Mononuclear cell (primary cell): ENCODE data around the gene ABTB1. TPM values are rescaled to one million over a fixed set of nuclear protein-coding genes. Genes with fewer than 3 reads are reported as not detected.
"Not testable (repeated sequence)": the region's sequence is repeated elsewhere in the genome, so short reads cannot be mapped to it uniquely, and the experiment has no call there.

Experiments
- H3K27me3 ChIP-seq: 2 replicates; pipeline ENCODE4 v1.6.0; 2011; ENCODE audit warnings: low read length, control low read depth; ENCODE audit not compliant: insufficient read depth
- H3K4me1 ChIP-seq: 2 replicates; pipeline ENCODE4 v1.5.1; 2011; ENCODE audit warnings: mild to moderate bottlenecking, low read length, control low read depth; ENCODE audit not compliant: insufficient read depth
- H3K4me3 ChIP-seq: 2 replicates; pipeline ENCODE4 v1.5.1; 2011; ENCODE audit warnings: mild to moderate bottlenecking, low read length, moderate library complexity
- H3K9me3 ChIP-seq: 2 replicates; pipeline ENCODE4 v1.5.1; 2011; ENCODE audit warnings: low read depth, mild to moderate bottlenecking, control low read depth, low read length
- total RNA-seq: library from RNA; depleted of rRNA; stranded (reverse); fragments of >200 nt; gene quantifications from one replicate; pipeline ENCODE4 v1.2.3, GENCODE V29; 2012

Gene ABTB1
- total RNA-seq, 1 donor = 27.3 TPM

DNA sequence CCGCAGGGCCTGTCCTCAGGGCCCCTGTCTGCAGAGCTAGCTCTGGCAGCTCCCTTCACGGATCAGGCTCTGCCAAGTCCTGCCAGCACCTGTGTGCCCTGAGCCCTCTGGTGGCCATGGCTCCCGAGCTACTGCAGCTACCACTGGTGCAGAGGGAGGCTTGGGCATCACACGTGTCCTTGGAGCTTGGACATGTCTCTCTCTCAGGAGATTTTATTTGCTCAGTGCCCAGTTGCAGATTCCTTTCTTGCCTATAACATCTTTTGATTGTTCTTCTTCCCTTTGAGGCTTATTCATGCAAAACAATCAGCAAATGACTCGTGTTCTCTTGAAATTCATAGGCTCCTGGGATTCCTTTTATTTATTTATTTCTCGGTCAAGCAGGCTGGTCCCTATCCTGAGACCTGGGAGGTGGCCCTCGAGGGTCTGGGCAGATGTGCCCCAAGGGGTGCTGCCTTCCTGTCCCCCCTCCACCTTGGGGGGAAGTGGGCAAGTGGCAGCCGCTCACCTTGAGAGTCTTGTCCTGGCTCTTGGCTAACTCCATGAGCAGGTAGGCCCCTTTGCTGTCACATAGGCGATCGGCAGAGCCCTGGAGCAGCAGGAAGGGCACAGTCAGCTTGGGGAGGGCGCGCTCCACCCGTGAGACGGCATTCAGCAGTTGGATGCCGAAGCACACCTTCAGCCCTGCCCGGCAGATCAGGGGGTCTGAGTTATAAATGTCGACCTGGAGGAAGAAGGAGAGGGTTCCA is 21.9 kb downstream of the ABTB1 start:
- peaks cover 11% of the 10 kb centered on the region for H3K4me1 ChIP-seq
- H3K27me3 ChIP-seq = no peaks in the 10 kb centered on the region
- no peak overlapping the region for H3K4me3 ChIP-seq
- no peaks in the 10 kb centered on the region for H3K9me3 ChIP-seq

DNA sequence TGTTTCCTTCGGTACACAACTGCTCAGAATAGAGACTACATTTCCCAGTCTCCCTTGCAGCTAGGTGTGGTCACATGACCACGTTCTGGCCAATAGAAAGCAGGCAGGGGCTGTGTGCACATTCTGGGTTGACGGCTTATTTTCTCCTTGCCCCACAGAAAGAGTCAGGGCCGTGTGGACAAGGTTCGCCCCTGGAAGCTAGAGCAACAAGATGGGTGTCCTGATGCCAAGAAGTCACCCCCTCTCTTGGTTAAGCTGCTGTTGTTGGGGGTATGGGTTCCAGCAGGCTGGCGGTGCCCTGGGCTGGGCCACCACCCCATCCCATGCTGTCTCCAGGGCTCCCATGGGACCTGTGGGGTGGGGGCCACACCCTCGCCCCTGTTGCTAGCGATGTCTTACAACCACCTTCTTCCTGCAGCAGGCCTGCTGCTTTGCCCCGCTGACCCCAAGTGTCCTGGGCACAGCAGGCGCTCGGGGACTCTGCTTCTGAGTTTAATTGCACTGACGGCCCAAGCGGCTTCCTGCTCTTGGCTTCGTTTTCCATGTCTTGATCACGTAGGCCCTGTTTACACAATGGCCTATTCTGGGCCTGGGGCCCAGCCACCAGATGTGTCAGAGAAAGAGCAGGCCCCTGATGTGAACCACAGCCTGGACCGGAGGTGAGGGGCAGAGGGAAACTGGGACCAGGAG is 24.9 kb downstream of the ABTB1 start:
- no peak overlapping the region for H3K4me3 ChIP-seq
- no peaks in the 10 kb centered on the region for H3K27me3 ChIP-seq
- no peaks in the 10 kb centered on the region for H3K9me3 ChIP-seq
- H3K4me1 ChIP-seq = peaks cover 11% of the 10 kb centered on the region

DNA sequence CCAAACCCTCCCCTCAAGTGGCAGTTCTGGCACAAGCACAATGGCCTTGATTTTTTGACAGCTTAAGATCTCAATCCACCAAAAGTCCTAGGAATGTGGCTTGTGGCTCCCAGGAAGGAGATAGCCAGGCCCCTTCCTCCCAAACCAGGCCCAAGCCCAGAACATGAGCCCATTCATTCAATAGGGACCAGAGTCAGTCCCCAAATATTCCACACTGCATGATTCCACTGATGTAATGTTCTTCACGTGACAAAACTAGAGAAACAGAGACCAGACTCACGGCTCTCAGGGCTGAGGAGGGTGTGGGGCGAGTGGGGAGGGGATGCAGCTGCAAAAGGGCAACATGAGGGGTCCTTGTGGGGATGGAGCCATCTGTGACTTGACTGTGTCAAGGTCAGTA is 25.5 kb downstream of the ABTB1 start:
- Histone ChIP-seq H3K4me3 (no peak overlapping the region), H3K4me1 (peaks cover 13% of the 10 kb centered on the region), H3K27me3 (no peaks in the 10 kb centered on the region), H3K9me3 (no peaks in the 10 kb centered on the region)

DNA sequence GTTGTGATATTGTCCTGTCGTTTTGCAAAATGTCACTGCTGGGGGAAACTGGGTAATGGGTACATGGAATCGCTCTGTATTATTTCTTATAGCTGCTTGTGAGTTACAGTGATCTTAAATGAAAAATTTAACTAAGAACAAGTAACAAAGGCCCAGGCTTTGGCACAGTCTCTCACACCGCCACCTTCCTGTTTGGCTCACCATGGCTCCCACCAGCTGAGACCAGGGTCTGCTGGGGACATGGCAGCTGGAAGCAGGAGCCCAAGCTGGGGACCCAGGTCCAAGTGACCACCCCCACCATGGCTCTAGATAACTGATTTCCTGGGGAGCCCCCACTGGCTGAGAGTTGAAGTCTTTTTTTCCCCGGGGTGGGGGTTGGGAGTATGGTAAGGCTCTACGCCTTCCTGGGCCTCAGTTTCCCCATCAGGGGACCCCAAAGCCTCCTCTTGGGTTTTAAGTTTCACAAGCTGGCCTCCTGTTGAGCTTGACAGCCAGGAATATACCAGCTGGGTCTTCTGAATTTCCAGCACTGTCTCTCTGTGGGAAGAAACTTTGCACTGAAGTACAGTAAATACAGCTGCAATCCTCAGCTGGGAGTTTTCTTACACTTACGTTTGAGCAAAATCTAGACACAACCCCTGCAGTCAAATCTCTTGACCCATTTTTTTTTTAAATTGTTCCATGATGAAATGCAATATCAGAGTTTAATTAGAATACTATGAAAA is 26.1 kb downstream of the ABTB1 start:
- H3K4me3 ChIP-seq = no peak overlapping the region
- H3K4me1 ChIP-seq = peaks cover 18% of the 10 kb centered on the region
- no peaks in the 10 kb centered on the region for H3K27me3 ChIP-seq
- H3K9me3 ChIP-seq = no peaks in the 10 kb centered on the region

DNA sequence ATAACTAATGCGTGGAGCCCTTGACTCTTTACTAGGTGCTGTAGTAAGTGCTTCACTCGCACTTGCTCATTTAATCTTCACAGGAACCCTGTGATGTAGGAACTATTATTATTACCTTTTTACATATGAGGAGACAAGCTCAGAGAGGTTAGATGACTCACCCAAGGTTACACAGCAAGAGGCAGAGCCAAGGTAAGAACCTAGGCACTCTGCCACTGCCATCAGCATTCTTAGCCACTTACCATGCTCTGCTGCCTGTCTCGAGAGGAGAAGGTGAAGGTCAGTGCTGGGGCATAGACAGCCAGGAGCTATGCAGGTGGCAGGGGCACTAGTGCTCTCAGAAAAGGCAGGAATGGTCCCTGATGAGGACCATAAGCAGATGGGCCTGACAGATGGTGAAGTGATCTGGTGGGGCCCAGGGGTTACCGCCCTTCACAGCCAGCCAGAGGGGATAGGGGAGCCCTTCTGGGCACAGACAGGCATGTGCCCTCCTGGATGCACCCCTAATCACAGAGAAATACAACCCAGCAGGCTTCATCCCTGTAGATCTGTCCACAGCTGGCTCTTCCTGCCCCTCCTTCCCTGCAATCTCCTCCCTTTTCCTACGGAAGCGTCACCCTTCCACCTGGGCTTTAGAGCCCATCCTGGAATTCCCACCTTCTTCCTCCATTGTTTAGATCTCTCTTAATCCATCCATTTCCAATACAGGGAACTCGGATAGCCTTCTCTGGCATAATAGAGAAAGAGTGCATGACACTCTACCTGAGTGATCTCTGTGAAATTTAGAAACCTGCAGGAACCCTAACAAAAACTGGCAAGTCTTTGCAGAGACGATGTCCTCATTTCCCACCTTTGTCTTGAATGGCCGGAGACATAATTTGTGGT is 26.9 kb downstream of the ABTB1 start:
- Histone ChIP-seq H3K4me3 (no peak overlapping the region), H3K4me1 (peaks cover 18% of the 10 kb centered on the region), H3K27me3 (no peaks in the 10 kb centered on the region), H3K9me3 (no peaks in the 10 kb centered on the region)

DNA sequence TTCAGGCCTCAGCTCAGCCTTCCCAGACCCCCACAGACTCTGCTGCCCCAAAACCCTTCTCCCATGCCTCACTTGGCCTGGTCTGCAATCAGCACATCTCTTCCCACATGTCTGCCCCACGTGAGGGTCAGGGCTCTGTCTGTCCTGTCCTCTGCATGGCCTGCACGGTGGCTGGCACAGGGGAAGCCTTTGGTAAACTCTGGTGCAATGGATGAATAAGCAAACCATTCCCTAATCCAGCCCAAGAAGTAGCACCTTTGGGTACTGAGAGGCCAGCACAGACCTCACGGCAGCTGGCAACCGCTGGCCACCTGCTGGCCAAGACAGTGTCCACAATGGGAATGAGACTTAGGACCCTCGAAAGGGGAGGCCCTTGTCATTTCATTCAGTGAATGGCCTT is 27.7 kb downstream of the ABTB1 start:
- H3K4me1 ChIP-seq = peaks cover 18% of the 10 kb centered on the region
- H3K27me3 ChIP-seq = no peaks in the 10 kb centered on the region
- H3K4me3 ChIP-seq = no peak overlapping the region
- no peaks in the 10 kb centered on the region for H3K9me3 ChIP-seq

DNA sequence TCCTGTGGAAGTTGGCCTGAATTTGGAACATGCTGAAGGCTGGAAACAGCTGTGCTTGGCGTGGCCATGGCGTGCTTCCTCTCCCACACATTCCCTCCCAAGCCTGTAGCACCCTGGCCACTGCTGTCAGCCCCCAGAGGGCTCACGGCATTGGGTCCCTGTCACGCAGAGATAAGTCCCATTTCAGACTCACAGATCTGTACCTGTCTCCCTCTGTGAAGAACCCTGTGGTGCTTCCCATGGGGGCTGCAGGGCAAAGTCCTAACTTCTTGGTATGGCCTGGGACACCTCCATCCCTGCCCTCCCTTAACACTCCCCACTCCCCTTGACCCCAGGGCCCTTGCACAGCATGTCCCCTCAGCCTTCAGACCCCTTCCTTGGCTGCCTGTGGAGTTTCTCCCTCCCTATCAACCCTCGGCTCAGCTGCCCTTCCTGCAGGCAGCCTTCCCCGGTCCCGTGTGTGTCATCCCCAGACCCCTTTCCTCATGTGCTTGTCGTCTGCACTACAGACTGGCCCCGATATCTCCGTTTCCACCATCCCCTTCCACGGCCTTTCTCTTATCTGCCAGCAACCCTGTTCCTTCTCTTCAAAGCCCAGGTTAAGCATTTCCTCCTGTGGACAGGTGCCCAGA is 28.6 kb downstream of the ABTB1 start:
- Histone ChIP-seq H3K4me3 (no peak overlapping the region), H3K9me3 (no peaks in the 10 kb centered on the region), H3K27me3 (no peaks in the 10 kb centered on the region), H3K4me1 (peaks cover 15% of the 10 kb centered on the region)

GRCh38 chr3:127702151-127702578 is 29.4 kb downstream of the ABTB1 start:
- no peaks in the 10 kb centered on the region for H3K9me3 ChIP-seq
- no peak overlapping the region for H3K4me3 ChIP-seq
- H3K27me3 ChIP-seq = no peaks in the 10 kb centered on the region
- peaks cover 7% of the 10 kb centered on the region for H3K4me1 ChIP-seq

- not testable (repeated sequence) for H3K27me3 ChIP-seq, H3K4me1 ChIP-seq, H3K9me3 ChIP-seq, H3K4me3 ChIP-seq
Observed at GRCh38 chr3:127704840-127705239, 32.1 kb downstream of the ABTB1 start.

DNA sequence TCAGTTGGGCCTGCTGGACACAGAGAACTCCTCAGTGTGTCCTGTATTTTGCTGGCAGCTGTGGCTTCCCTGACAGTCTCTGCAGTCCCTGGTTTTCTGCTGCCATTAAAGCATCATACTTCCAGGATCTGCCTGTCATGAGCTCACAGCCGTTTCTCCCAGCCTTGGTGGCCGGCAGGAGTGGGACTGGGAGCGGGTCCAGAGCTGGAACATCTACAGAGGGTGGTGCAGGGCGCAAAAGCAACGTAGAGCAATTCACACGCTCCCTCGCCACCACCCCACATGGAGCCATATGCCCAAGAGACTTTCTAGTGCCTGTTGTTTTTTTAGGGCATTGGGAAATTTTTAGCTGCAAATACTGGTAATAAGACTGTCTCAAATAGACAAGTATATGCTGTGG is 33.6 kb downstream of the ABTB1 start:
- Histone ChIP-seq H3K4me1 (peaks cover 7% of the 10 kb centered on the region), H3K9me3 (no peaks in the 10 kb centered on the region), H3K27me3 (no peaks in the 10 kb centered on the region), H3K4me3 (no peak overlapping the region)

GRCh38 chr3:127706785-127707351 is 34.1 kb downstream of the ABTB1 start:
- H3K27me3 ChIP-seq = no peaks in the 10 kb centered on the region
- no peaks in the 10 kb centered on the region for H3K9me3 ChIP-seq
- H3K4me1 ChIP-seq = peaks cover 7% of the 10 kb centered on the region
- no peak overlapping the region for H3K4me3 ChIP-seq

- Histone ChIP-seq H3K27me3 (no peaks in the 10 kb centered on the region), H3K9me3 (no peaks in the 10 kb centered on the region), H3K4me3 (no peak overlapping the region), H3K4me1 (peaks cover 7% of the 10 kb centered on the region)
Observed at GRCh38 chr3:127707851-127708411, 35.2 kb downstream of the ABTB1 start.

GRCh38 chr3:127708837-127709236 is 36.1 kb downstream of the ABTB1 start:
- no peaks in the 10 kb centered on the region for H3K9me3 ChIP-seq
- H3K4me3 ChIP-seq = no peak overlapping the region
- no peaks in the 10 kb centered on the region for H3K27me3 ChIP-seq
- H3K4me1 ChIP-seq = no peaks in the 10 kb centered on the region
